ENCODE results near the gene CCDC88A.

- TF ChIP-seq CTCF (IDR thresholded peaks at IDR 0.05; ENCODE audit: low read depth, low read length) (no peak), POLR2A (IDR thresholded peaks at IDR 0.05; ENCODE audit: extremely low read depth, insufficient read length) (peak; percentile 82)
Observed at GRCh38 chr2:55419679-55420438, at the start of gene CCDC88A.
